Sigmoid colon (tissue), 4 donors: ENCODE data around the gene CDO1.

Experiments
- EP300 ChIP-seq, 4 donors: sonication (generic); formaldehyde crosslinking; IDR thresholded peaks; one replicate each; pipeline ENCODE4 v1.6.1; 2017; ENCODE audit warnings: antibody characterized with exemption in 4 of 4
- POLR2A ChIP-seq, 2 donors: fragments of 450-650 bp; IDR thresholded peaks; one replicate each; pipeline ENCODE4 v1.6.1; 2016; ENCODE audit warnings: antibody characterized with exemption in 2 of 2, mild to moderate bottlenecking in 2 of 2, moderate library complexity in 2 of 2
- POLR2AphosphoS5 ChIP-seq, 4 donors: sonication (generic); formaldehyde crosslinking; IDR thresholded peaks; one replicate each; pipeline ENCODE4 v1.6.1; 2017; ENCODE audit warnings: antibody characterized with exemption in 4 of 4
- TF ChIP-seq, protein P1 (sequence below), 4 experiments: fragments of 450-650 bp in 3 of 4; fragments of 200-600 bp in 1 of 4; IDR thresholded peaks; one replicate each; pipeline ENCODE4 v1.5.1; 2016 to 2019; ENCODE audit warnings: antibody characterized with exemption in 4 of 4, mild to moderate bottlenecking in 3 of 4, moderate library complexity in 2 of 4

DNA sequence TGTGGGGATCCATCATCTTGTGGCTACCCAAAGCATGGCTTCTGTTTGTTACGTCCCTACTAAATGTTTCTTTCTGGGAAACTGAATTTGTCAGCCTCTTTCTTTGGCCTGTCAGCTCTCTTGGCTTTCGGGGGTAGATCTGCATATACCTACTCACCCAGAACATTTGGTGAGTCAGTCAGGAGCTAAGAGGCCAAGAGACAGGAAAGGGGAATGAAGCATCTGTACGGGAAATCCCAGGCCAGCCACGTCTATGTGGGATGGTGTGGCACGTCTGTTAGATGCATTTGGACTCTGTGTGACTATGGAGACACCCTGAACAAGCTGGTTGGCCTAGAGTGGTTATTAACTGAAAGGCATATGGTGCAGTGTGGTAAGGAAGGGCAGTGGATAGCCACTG is 58.1 kb downstream of the CDO1 start:
- TF ChIP-seq, protein P1, sequence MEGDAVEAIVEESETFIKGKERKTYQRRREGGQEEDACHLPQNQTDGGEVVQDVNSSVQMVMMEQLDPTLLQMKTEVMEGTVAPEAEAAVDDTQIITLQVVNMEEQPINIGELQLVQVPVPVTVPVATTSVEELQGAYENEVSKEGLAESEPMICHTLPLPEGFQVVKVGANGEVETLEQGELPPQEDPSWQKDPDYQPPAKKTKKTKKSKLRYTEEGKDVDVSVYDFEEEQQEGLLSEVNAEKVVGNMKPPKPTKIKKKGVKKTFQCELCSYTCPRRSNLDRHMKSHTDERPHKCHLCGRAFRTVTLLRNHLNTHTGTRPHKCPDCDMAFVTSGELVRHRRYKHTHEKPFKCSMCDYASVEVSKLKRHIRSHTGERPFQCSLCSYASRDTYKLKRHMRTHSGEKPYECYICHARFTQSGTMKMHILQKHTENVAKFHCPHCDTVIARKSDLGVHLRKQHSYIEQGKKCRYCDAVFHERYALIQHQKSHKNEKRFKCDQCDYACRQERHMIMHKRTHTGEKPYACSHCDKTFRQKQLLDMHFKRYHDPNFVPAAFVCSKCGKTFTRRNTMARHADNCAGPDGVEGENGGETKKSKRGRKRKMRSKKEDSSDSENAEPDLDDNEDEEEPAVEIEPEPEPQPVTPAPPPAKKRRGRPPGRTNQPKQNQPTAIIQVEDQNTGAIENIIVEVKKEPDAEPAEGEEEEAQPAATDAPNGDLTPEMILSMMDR (IDR thresholded peaks at IDR 0.05) = no peak
- no peak for TF ChIP-seq POLR2AphosphoS5 (IDR thresholded peaks at IDR 0.05)
- no peak for TF ChIP-seq POLR2A (IDR thresholded peaks at IDR 0.05)
- no peak for TF ChIP-seq EP300 (IDR thresholded peaks at IDR 0.05)
